ENCODE measurements around the gene STAG1.

DNA sequence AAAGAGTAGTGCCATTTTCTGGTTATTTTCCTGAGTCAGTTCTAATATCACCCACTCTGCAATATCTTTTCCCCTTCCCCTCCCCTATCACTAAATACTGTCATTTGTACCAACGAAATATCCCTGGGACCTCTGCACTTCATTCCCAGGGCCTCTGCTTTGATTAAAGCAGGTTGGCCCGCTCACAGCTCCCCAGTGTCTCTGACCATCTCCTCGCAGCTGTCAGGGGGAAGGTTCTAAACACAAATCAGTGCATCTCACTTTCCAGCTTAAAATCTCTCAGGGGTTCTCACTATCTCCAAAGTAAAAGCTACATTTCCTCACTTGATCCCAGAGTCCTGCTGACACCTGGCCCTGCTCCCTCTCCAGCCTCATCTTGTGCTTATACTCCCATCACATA lies 38.6 kb upstream of the STAG1 start:
- TF ChIP-seq FOXP1 (CRISPR knock-in tag; IDR thresholded peaks at IDR 0.05) (no peak), MYC (IDR thresholded peaks at IDR 0.05; ENCODE audit: low read depth, low read length) (no peak), MYC (CRISPR knock-in tag; IDR thresholded peaks at IDR 0.05; ENCODE audit: borderline replicate concordance, low read depth) (no peak), EZH2 (IDR thresholded peaks at IDR 0.05; ENCODE audit: borderline replicate concordance, low read depth, low read length) (no peak), MYNN (IDR thresholded peaks at IDR 0.05) (no peak), MYNN (CRISPR knock-in tag; IDR thresholded peaks at IDR 0.05) (no peak), SOX6 (IDR thresholded peaks at IDR 0.05) (no peak), ZNF253 (CRISPR knock-in tag; conservative IDR thresholded peaks at IDR 0.05) (no peak), KLF1 (tag; IDR thresholded peaks at IDR 0.05) (no peak)
- TF ChIP-seq, protein P1, sequence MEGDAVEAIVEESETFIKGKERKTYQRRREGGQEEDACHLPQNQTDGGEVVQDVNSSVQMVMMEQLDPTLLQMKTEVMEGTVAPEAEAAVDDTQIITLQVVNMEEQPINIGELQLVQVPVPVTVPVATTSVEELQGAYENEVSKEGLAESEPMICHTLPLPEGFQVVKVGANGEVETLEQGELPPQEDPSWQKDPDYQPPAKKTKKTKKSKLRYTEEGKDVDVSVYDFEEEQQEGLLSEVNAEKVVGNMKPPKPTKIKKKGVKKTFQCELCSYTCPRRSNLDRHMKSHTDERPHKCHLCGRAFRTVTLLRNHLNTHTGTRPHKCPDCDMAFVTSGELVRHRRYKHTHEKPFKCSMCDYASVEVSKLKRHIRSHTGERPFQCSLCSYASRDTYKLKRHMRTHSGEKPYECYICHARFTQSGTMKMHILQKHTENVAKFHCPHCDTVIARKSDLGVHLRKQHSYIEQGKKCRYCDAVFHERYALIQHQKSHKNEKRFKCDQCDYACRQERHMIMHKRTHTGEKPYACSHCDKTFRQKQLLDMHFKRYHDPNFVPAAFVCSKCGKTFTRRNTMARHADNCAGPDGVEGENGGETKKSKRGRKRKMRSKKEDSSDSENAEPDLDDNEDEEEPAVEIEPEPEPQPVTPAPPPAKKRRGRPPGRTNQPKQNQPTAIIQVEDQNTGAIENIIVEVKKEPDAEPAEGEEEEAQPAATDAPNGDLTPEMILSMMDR (IDR thresholded peaks at IDR 0.05 in 2 of 3, conservative IDR thresholded peaks at IDR 0.05 in 1 of 3; ENCODE audit: insufficient read depth in 2 of 3, low read depth in 1 of 3, low read length in 3 of 3): no peak
- TF ChIP-seq, protein P2, sequence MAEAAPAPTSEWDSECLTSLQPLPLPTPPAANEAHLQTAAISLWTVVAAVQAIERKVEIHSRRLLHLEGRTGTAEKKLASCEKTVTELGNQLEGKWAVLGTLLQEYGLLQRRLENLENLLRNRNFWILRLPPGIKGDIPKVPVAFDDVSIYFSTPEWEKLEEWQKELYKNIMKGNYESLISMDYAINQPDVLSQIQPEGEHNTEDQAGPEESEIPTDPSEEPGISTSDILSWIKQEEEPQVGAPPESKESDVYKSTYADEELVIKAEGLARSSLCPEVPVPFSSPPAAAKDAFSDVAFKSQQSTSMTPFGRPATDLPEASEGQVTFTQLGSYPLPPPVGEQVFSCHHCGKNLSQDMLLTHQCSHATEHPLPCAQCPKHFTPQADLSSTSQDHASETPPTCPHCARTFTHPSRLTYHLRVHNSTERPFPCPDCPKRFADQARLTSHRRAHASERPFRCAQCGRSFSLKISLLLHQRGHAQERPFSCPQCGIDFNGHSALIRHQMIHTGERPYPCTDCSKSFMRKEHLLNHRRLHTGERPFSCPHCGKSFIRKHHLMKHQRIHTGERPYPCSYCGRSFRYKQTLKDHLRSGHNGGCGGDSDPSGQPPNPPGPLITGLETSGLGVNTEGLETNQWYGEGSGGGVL (CRISPR knock-in tag; IDR thresholded peaks at IDR 0.05): no peak

Measured in K562 (cell line).